HK-2 (cell line): Measurements from ENCODE around the gene RPP30.
"Not testable (repeated sequence)": the region's sequence is repeated elsewhere in the genome, so short reads cannot be mapped to it uniquely, and the experiment has no call there.

Experiments
- DNase-seq: peaks from one replicate; pipeline ENCODE4 v3.0.0-alpha.2; 2018; ENCODE audit not compliant: unreplicated experiment

RPP30 gene

DNA sequence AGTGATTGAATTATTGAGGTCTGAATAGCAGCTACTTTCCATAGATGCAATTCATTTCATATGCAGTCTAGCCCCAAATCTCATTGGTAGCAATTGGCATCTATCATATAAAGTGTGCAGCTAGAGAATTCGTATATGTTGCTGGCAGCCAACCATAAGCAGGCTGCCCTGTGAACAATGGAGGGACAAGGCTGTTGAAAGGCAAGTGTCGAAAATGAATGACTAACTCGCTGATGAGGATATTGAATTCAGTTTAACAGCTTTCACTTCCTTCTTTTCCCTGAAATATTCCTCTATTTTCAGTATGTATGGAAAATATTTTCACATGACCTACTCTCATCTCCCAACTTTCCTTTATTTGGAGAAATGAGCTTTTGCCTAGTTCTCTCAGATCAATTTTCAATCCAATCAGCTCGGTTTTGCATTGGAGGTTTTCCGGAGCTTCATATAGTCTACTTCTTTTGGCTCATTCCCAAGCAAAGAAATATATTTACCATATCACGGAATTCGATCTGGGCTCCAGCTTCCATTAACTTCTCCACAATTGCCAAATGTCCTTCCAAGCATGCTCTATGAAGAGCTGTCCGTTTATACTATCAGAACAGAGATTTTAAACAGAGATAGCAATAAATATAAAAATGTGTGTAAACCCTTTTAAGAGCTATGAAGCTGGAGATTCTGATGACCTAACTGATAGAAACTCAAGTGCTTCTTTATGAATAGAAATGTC, 45.6 kb downstream of the RPP30 start:
- no peak for DNase-seq

DNA sequence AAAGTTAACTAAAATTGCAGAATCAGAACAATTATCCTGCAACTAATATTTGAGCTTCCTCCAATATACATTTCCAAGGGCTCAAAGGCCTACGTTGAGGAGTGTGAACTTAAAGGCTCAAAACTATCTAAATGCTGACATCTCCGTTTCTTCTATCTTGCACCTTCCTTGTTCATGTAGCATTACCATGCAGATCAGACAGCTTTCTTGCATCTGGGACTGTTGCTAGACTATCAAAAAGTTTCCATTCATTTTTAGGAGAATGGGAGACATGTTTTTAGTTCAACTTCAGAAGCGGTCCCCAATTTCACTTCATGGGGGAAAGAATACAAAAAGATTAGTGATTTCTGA, 46.2 kb downstream of the RPP30 start:
- DNase-seq: no peak

DNA sequence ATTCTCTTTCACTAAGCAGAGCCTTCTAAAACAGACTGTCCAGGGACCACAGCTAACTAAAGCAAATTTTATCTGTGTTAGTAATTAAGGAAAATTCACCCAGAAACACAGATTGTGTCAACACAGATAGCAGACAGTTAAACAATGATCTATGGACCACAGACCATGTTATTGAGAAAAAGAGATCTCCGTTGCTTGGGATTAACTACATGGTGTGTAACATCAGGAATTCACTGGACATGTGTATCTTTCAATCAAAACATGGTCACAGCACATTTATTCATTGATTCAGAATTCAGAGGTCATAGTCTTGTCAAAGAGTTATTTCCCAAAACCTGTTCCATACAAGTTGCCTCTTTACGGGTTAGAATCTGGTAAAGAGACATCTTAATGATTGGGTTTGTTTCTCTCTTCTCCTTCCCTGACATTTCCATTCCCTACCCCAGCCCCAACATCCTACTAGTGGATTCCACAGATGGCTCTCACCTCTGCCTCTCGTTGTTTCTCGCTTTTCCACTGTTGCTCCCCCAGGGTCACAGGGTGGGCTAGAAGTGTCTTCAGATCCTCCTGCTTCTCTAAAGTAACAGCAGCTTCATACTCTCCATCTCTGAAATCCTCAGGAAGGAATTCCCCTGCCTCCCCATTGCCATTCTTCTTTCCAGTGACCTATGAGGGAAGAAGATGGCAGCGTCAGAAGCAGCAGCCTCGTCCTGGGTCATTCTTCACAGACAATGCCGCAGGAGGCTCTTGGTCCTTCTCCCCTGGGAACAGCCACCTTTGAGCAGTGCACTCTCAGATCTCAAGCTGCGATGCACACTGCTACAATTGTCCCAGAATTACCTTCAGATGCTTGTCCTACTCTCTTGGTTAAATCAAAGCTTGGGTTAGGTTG, 48.2 kb downstream of the RPP30 start:
- DNase-seq: no peak

DNA sequence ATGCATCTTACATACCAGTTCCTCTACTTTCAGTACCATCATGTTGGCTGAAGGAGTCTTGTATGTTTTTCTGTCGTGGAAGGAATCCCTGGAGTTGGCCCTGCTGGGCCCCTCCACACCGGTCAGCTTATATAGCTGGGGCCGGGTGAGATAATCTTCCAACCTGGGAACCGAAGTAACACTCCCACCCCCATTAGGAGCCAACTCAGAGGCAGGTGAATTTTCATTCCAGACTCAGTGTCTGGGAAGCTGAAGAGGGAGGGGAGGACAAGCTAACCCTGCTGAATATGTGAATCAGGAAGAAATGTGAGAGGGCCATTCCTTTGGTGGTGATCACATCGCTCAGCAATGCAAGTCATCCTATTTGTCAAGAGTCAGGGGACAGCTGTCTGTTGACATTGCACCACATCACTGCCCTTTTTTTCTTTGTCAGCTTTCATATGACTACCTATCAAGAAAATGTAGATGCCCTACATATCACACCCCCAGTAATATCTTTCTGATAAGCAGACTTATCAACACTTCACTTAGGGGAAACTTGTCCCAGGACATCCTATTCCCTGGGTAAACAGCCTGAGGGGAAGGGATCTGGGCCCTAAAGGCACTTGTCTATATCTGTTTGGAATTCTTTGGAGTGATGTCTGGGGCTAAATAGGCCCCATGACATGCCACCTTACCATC, 49.4 kb downstream of the RPP30 start, which contains the start of gene ANKRD1:
ANKRD1 (minus strand) TSS at position 102 of the 681 bp plus-strand sequence; CDS start at position 42, 60 bp downstream.
- peak; percentile 90 for DNase-seq

DNA sequence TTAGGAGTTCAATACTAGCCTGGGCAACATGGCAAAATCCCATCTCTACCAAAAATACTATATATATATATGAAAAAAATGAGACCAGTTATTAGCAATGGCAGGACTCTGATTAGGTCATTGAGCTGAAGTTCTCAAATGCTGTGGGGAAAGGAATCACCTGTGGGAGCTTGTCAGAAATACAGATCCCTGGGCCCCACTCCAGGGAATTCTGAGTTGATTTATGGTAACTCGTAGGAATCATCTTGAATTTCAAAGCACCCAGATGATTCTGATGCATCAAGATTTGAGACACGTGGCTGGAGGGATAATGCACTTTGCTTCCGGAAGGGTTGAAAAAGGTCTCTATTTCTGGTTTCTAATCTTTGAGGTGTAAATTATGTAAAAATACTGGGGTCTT, 50.1 kb downstream of the RPP30 start:
- DNase-seq: no peak

DNA sequence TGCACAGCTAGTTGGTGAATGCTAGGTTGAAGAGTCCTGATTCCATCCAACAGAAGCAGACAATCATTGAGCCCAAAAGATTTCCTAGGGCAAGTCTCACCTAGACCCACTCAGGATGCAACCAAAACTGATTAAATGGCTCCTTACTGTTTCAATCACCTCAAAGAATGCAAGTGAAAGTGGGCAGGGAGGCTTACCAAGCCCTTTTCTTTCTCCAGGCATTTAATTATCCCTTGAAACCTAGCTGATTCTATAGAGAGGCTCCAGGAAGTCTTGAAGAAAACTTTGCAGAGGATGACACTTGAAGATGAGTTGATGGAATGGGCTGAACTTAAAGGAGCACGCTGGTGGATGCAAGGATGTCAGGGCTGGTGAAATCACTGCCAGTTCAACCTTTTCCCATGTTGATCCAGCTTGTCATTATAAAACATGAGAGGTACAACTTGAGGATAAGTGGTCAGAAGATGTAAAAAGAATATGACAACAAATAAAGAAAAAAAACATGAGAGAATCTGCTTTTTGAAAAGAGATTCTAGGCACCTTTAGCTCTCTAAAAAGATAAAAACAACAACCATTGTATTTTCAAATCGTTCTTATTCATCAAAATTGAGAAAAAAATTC, 51.4 kb downstream of the RPP30 start:
- DNase-seq: no peak

DNA sequence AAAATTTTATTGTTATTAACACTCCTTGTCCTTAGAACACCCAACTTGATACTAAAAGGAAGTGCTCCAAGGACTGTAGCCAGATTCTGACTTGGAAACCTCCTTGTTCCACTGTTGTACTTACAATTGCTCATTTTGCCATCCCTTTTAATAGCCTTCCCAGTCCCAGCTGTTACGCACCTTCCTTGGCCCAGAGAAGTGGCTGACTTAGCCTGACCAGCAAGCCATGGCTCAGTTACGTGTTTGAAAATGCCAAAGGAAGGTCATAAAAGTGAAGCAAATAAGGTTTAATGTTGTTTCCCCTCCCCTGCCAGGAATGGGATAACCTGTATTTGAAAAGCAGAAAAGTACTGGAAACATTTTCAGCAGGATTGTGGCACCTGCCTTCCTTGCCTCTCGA, 52.8 kb downstream of the RPP30 start:
- DNase-seq: no peak

DNA sequence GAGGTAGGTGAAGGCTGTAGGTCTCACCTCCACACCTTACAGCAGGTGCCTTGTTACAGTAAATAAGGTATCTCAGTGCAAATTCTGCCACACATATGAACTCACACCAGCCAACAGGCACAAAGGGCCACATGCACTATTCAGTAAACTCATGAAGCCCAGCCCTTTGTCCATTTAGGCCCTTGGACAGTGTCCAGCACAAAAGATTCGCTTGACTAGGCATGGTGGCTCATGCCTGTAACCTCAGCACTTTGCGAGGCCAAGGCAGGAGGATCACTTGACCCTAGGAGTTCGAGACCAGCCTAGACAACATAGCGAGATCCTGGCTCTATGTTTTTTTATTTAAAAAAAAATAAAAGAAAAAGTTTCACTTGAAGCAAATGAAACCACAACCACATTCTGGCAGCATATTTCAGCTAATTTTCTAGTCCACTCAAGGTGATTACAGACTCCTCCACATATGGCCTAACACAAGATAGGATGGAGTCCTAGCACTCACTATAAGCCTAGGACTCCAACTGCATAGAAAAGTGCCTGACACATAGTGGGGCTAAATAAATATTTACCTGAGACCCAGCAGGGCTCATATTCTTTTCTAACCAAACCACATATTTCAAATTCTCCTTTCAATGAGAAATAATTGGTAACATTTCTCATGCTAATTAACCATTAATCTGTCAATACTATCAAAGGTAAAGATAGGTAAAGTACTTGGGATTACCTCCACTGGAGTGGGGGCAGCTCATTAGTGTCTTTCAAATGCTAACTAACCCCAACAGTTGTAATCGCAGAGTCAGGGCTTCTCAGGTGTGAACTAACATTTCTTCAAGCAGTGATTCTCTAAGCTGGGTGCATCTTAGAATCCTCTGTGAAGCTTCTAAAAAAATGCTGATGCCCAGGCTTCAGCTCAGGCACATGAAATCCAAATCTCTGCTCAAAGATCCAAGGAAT, 53.6 kb downstream of the RPP30 start:
- DNase-seq: no peak

DNA sequence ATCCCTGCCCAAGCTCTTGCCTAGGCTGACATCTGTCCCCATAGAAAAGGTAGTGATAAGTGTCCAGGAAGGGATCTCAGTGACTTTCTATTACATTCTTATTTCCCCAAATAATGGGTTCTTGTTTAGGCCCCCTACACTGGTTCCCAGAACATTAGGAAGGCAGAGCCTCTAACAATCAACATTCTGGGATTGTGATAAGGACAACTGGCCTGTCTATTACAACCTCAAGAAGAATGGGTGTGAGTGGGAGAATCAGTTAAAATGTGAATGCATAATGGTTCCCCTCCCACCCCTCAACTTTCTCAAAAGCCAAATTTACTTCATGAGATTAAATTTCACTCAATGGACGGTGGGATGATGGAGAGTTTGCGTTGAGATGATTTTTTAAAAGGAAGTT, 55.5 kb downstream of the RPP30 start:
- no peak for DNase-seq

DNA sequence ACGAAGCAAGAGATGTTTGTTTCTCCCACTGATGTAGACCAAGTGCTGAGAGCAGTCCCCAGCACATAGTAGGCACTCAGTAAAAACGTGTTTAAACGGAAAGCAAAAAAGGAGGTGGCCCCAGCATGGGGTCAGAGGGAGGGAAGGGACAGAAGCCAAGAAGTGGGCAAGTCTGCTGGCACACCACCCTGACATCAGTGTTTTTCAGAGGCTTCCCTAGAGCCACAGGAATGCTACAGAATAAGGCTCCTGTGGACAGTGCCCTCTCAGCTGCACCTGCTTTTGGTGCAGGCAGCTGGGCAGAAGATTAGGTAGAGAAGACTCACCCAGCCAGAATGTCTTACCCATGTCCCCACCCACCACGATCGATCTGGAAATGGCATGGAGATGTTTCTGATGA, 57.4 kb downstream of the RPP30 start:
- no peak for DNase-seq

DNA sequence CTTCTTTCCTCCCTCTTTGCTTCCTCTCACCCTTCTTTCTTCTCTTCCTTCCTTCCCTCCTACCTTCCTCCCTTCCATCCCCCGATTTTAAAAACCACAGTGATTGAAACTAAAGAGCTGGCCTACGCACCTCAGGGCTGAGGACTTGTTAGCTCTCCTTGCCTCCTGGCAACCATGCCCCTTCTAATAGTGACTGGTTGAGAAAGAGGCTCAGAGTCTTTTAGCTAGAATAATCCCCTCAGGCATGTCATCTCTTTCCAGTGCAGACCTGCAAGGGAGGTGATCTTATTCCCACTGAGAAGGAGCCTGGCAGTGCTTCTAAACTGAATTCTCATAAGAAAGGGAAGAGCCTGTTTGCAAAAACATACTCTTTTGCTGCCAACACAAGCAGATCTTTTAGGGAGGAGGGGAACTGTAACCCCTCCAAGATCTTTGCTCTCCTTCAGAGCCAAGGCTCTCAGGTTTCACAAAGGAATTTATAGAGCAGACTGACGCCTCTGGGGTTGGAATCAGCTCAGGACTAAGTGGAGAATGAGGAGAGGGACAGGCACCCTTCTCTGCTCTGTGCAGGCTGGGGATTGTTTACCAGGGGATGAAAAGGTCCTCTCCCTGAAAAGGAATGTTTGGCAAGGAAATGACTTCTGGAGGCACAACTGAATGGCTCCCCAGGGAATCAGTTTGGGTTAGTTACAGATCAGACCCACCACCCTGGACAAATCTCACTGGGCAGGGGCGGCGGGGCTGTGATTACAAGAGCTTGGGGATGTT, 58.5 kb downstream of the RPP30 start:
- no peak for DNase-seq

DNA sequence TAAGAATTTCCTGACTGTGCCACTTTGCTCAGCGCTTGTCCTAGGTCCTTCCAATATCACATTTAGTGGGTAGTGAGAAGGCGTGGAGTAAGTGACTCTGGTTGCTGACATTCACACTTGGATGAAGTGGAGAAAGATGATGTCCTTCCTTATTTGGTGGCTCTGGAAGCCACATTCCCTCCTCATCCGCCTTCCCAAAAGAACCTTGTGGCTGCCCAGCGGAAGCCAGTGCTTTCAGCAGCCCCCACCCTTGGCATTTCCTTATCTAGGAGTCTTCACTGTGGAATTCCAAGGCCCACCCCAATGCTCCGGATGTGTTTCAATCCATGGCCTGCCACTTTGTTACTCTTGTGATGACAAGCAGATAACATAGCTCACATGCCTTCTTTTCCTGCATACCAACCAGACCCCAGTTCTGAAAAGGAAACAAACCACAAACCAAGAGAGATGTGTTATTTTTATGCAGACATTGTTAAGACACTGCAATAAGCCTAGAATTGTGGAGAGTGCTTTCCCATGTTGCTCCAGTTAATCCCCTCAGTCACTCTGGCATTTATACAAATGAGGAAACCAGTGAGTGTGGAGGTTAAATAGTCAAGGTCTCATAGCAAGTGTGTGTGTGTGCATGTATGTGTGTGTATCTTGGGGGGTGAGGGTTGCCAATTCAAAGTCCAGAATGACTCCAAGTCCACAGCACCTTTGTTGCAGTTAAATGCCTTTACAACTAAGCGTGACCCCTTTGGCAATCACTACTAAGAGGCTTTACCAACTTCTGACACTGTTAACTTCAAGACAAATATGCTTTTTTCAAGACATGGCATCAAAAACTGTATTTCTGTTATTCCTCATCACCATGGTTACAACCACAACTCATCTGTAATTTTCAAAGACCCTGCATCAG, 59.4 kb downstream of the RPP30 start:
- DNase-seq: peak; percentile 79

DNA sequence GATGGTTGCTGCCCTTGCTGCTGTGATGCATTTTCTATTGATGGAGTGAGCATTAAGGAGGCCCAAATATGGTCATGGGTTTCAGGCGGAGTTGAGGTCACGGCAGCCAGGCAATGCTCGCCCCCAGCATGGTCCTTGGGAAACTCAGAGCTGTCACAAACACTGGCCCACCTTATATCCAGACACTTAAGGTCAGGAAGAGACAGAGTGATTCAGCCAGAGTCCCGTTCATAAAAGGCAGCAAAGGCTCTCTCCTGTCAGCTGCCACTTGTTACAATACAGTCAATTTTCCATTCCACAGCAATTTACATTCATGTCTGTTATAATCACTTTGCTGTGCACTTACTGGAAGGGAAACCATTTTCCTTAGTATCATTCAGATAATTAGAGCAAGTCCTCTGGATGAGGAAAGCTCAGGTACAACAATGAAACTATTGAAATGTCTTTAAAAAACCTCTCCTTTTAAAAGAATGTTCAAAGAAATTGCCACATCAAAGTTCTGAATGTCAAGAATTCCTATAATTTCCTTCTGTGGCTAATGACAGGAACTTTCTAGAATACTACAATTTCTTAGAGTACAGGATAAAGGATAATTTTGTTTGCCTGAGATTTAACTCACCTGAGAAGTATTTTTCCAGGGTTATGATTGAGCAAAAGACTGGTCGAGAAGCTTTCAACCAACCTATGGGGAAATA, 64.0 kb downstream of the RPP30 start:
- DNase-seq: no peak

DNA sequence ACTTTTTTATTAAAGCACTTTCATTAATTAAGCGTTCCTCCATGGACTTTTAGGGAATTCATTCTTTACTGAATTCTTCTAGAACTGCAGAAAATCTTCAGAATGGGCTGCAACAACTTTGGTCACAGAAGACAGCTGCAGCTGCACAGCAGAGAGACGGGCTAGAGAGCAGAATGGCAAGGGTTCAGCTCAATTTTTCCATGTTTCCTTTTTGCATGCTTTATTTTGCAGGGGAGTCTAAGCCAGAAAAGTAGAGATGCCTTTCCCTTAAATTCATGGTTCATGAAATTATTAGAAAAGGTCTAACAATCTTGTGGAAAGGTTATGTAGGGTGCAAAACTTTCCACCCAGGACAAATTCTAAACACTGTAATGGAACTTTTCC, 64.5 kb downstream of the RPP30 start:
- no peak for DNase-seq

DNA sequence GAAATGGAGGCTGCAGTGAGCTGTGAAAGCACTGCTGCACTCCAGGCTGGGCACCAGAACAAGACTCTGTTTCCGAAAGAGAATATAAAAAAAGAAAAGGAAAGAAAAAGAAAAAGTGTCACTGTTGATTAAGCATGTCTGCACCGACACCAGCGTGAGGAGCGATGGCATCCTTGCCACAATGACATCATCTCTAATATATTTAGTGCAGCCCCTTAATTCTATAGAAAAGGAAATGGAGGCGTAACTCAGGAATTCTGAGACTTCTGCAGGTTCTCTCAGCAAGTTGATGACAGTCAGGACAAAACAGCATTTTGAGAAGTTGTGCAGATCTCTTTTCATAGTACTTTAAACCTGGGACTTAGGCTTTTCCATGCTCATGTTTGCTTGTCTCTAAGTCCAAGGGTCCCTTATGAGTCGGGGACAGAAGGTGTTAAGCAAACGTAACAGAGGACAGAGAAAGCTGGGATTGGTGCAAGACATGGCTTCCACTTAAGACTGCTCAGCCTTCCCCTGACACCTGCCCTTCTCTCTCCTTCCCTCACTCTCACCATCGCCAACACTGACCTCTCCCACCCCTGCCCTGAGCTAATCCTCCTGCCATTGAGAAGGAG, 66.0 kb downstream of the RPP30 start:
- DNase-seq: no peak

DNA sequence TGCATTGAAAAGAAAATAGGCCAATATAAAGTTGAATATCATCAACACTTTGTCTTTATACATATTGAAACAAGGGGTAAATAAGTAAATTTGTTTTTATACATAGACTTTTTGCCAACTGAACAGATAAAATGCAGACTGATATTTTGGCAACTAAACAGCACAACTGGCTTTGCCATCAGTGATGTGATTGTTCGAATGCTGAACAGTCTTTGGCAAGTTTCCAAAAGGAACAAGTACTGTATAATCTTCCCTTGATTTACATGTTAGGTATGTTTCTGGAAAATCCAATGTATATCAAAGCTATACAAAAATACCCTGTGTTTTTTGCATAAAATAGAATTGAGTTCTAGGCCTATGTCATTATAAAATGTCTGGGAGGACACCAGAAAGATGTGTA, 67.3 kb downstream of the RPP30 start:
- DNase-seq: no peak

DNA sequence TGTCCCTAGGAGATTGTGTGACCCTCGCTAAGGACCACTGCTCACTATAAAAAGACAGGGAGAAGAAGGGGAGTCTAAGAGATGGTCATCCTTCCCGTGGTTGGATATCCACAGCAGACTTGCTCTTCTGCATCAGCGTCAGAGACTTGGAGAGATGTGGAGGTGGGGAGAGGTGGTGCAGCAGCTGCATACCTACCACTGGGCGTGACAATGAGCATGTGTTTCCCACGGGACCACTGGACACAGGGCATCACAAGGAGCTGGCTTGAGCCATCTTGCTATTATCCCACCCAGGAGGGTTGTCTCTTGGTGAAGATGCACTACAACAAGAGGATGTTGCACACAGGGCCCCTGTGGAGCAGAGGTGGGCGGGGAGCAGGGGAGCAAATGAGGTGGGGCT, 67.9 kb downstream of the RPP30 start:
- DNase-seq: no peak

DNA sequence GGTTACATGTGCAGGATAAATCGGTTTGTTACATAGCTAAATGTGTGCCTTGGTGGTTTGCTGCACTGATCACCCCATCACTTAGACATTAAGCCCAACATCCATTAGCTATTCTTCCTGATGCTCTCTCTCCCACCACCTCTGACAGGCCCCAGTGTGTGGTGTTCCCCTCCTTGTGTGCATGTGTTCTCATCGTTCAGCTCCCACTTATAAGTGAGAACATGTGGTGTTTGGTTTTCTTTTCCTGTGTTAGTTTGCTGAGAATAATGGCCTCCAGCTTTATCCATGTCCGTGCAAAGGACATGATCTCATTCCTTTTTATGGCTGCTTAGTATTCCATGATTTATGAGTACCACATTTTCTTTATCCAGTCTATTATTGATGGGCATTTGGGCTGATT, 71.2 kb downstream of the RPP30 start:
- not testable (repeated sequence) for DNase-seq
